ENCODE results near the gene CAMK2D. TPM values are rescaled to one million over a fixed set of nuclear protein-coding genes. Genes with fewer than 3 reads are reported as not detected.

Gene CAMK2D
- total and polyA plus RNA-seq, 2 experiments from 2014 or later, result 4.9 to 14.6 TPM

- H3K9me3 Mint-ChIP-seq, result no peaks in the 10 kb centered on the region
- H2AFZ ChIP-seq, result no peak overlapping the region
- no peak overlapping the region for H3K27ac Mint-ChIP-seq
- H3K27me3 ChIP-seq (ENCODE audit: insufficient read depth), result no peaks in the 10 kb centered on the region
- no peaks in the 10 kb centered on the region for H4K20me1 ChIP-seq (replicated peaks; ENCODE audit: insufficient read depth)
- H3K9me2 ChIP-seq (ENCODE audit: insufficient read depth), result no peaks in the 10 kb centered on the region
- no peaks in the 10 kb centered on the region for H3K36me3 ChIP-seq (ENCODE audit: insufficient read depth)
- H3K4me3 ChIP-seq, result no peak overlapping the region
- TF ChIP-seq CREB1 (CRISPR knock-in tag; IDR thresholded peaks at IDR 0.05; ENCODE audit: low read depth), result no peak
- no peak for TF ChIP-seq ZNF114 (CRISPR knock-in tag; IDR thresholded peaks at IDR 0.05)
- no peak for TF ChIP-seq REST (IDR thresholded peaks at IDR 0.05; ENCODE audit: unreplicated experiment)
- H3K4me2 ChIP-seq, result no peak overlapping the region
- H3K36me3 Mint-ChIP-seq (ENCODE audit: low read depth), result no peaks in the 10 kb centered on the region
- H3K79me2 ChIP-seq (replicated peaks; ENCODE audit: insufficient read depth), result no peaks in the 10 kb centered on the region
- no peak for ATAC-seq
- H3K27me3 Mint-ChIP-seq (ENCODE audit: insufficient read depth, low read depth, poor library complexity), result no peaks in the 10 kb centered on the region
- no peaks in the 10 kb centered on the region for H3F3A ChIP-seq (replicated peaks; ENCODE audit: low read depth)
- no peak overlapping the region for H3K27ac ChIP-seq (ENCODE audit: low read depth)
- H3K4me1 ChIP-seq (ENCODE audit: insufficient read depth), result peaks cover 9% of the 10 kb centered on the region; the same call in 1 of the 2 replicates
- peaks cover 17% of the 10 kb centered on the region for H3K4me1 Mint-ChIP-seq
- DNase-seq (ENCODE audit: low spot score), result no peak
- no peak overlapping the region for H3K4me3 Mint-ChIP-seq
Measured at GRCh38 chr4:113556382-113557134, 205.0 kb downstream of the CAMK2D start.

GRCh38 chr4:113555868-113556267, 205.7 kb downstream of the CAMK2D start:
- H3K27me3 ChIP-seq (ENCODE audit: insufficient read depth), result no peaks in the 10 kb centered on the region
- Mint-ChIP-seq H3K4me1 (peaks cover 16% of the 10 kb centered on the region), H3K4me3 (no peak overlapping the region), H3K36me3 (ENCODE audit: low read depth) (no peaks in the 10 kb centered on the region), H3K27ac (no peak overlapping the region), H3K9me3 (no peaks in the 10 kb centered on the region), H3K27me3 (ENCODE audit: insufficient read depth, low read depth, poor library complexity) (no peaks in the 10 kb centered on the region)
- H3K36me3 ChIP-seq (ENCODE audit: insufficient read depth), result no peaks in the 10 kb centered on the region
- no peak for ATAC-seq
- H3F3A ChIP-seq (replicated peaks; ENCODE audit: low read depth), result no peaks in the 10 kb centered on the region
- no peak overlapping the region for H3K27ac ChIP-seq (ENCODE audit: low read depth)
- H3K9me2 ChIP-seq (ENCODE audit: insufficient read depth), result no peaks in the 10 kb centered on the region
- peaks cover 9% of the 10 kb centered on the region; the same call in 1 of the 2 replicates for H3K4me1 ChIP-seq (ENCODE audit: insufficient read depth)
- no peak overlapping the region for H2AFZ ChIP-seq
- no peak overlapping the region for H3K4me3 ChIP-seq
- no peaks in the 10 kb centered on the region for H4K20me1 ChIP-seq (replicated peaks; ENCODE audit: insufficient read depth)
- no peak overlapping the region for H3K4me2 ChIP-seq
- no peak for DNase-seq (ENCODE audit: low spot score)
- no peaks in the 10 kb centered on the region for H3K79me2 ChIP-seq (replicated peaks; ENCODE audit: insufficient read depth)
- TF ChIP-seq CTCF (conservative IDR thresholded peaks at IDR 0.05; ENCODE audit: low read depth in 2 of 2) (no peak), REST (IDR thresholded peaks at IDR 0.05; ENCODE audit: unreplicated experiment) (no peak), STAT1 (IDR thresholded peaks at IDR 0.05; ENCODE audit: unreplicated experiment) (no peak)
